NCI-H2081 (cell line): ENCODE results near the gene CYB561D1.

Experiments used
- DNase-seq, 2 experiments: peaks; one replicate each; lab custom pipeline; 2025; lab: John Stamatoyannopoulos, UW

Gene CYB561D1

GRCh38 chr1:109501644-109502363, 7.9 kb downstream of the CYB561D1 start:
- DNase-seq = no peak

- DNase-seq = no peak
Measured at GRCh38 chr1:109502364-109502851, 8.5 kb downstream of the CYB561D1 start.

GRCh38 chr1:109503935-109504334, 10.0 kb downstream of the CYB561D1 start:
- DNase-seq = no peak

- DNase-seq = no peak
Measured at GRCh38 chr1:109504974-109505373, 11.1 kb downstream of the CYB561D1 start.

GRCh38 chr1:109508001-109508872, 14.3 kb downstream of the CYB561D1 start:
- no peak for DNase-seq

- no peak for DNase-seq
Measured at GRCh38 chr1:109508873-109509175, 14.9 kb downstream of the CYB561D1 start.

GRCh38 chr1:109509176-109510134, 15.6 kb downstream of the CYB561D1 start, which contains the start of gene AMIGO1:
Gene AMIGO1 (minus strand): TSS chr1:109509727. CDS start chr1:109508912, 815 bp downstream.
- peak; percentile 30 to 44 for DNase-seq

GRCh38 chr1:109513110-109513710, 19.3 kb downstream of the CYB561D1 start:
- DNase-seq = no peak

GRCh38 chr1:109514846-109515245, 21.0 kb downstream of the CYB561D1 start:
- no peak for DNase-seq

- no peak for DNase-seq
Measured at GRCh38 chr1:109516872-109517271, 23.0 kb downstream of the CYB561D1 start.

- no peak for DNase-seq
Measured at GRCh38 chr1:109517337-109517736, 23.4 kb downstream of the CYB561D1 start.

- no peak for DNase-seq
Measured at GRCh38 chr1:109521002-109521951, 27.4 kb downstream of the CYB561D1 start.

GRCh38 chr1:109522026-109522425, 28.1 kb downstream of the CYB561D1 start:
- no peak for DNase-seq

GRCh38 chr1:109523706-109524105, 29.8 kb downstream of the CYB561D1 start:
- no peak for DNase-seq

- DNase-seq = no peak
Measured at GRCh38 chr1:109527098-109527811, 33.4 kb downstream of the CYB561D1 start.

GRCh38 chr1:109527846-109528695, 34.2 kb downstream of the CYB561D1 start:
- no peak for DNase-seq

- DNase-seq = no peak
Measured at GRCh38 chr1:109528712-109529111, 34.8 kb downstream of the CYB561D1 start.

- DNase-seq = peak in 1 of 2 experiments; percentile 9
Measured at GRCh38 chr1:109529881-109530456, 36.1 kb downstream of the CYB561D1 start.
